ENCODE measurements around the gene PDZD2. TPM values are rescaled to one million over a fixed set of nuclear protein-coding genes. Genes with fewer than 3 reads are reported as not detected.

PDZD2 gene
- total and polyA plus RNA-seq, 8 donors, result 16.2 to 49.8 (median 20.4) TPM

DNA sequence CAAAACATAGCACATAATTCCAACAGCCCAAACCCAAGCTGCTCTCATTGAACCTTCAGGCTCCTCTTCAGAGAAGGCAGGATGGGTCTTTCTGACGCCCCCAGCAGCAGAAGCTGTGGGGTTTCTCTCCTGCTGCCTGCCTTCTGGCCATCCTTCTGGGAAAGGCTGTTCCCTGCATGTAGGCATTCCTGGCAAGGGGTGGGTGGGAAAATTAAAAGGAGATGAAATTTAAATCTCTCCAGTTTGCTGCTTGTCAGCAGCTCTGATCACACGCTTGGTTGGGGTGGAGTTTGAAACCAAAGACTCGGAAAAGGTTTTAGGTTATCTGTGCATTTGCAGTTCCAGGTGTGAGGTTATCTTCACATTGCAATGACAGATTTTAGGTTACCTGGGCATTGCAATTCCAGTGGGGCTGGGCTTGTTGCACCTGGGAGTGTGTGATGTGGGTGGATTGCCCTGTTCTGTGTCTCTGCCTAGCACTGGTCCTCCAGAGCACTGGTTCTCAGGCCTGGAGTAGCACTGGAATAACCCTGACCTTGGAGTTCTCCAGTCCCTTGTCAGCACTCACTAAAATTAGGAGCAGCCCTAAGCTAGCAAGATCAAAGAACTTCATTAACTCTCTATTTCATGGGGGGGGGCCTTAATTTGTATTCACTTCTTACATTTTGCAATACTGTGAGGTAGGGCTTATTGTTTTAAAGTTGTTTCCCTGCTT, 109.7 kb downstream of the PDZD2 start:
- DNase-seq, result no peak
- Histone ChIP-seq H3K4me3 (no peak overlapping the region), H3K27me3 (no peaks in the 10 kb centered on the region), H3K36me3 (no peaks in the 10 kb centered on the region), H3K4me1 (no peaks in the 10 kb centered on the region), H3K27ac (no peak overlapping the region), H3K9me3 (no peaks in the 10 kb centered on the region)
- intact Hi-C loops (cut with DNase I), result no loop called here
- no peak for TF ChIP-seq CTCF (IDR thresholded peaks at IDR 0.05)
- no peak for ATAC-seq

GRCh38 chr5:31750215-31750614, 111.3 kb downstream of the PDZD2 start:
- ATAC-seq (no peak), DNase-seq (no peak)
- no peak overlapping the region for H3K4me3 ChIP-seq
- intact Hi-C loops (cut with DNase I), result no loop called here
- H3K27me3 ChIP-seq, result no peaks in the 10 kb centered on the region
- no peaks in the 10 kb centered on the region for H3K36me3 ChIP-seq
- H3K9me3 ChIP-seq, result no peaks in the 10 kb centered on the region
- TF ChIP-seq CTCF (IDR thresholded peaks at IDR 0.05), result no peak
- no peak overlapping the region for H3K27ac ChIP-seq
- no peaks in the 10 kb centered on the region for H3K4me1 ChIP-seq

- no peak for TF ChIP-seq CTCF (IDR thresholded peaks at IDR 0.05)
- Histone ChIP-seq H3K27ac (no peak overlapping the region), H3K4me1 (no peaks in the 10 kb centered on the region), H3K9me3 (no peaks in the 10 kb centered on the region), H3K36me3 (no peaks in the 10 kb centered on the region), H3K4me3 (no peak overlapping the region), H3K27me3 (no peaks in the 10 kb centered on the region)
- ATAC-seq (no peak), DNase-seq (no peak)
- intact Hi-C loops (cut with DNase I), result no loop called here
Measured at GRCh38 chr5:31751610-31752009, 112.7 kb downstream of the PDZD2 start.

DNA sequence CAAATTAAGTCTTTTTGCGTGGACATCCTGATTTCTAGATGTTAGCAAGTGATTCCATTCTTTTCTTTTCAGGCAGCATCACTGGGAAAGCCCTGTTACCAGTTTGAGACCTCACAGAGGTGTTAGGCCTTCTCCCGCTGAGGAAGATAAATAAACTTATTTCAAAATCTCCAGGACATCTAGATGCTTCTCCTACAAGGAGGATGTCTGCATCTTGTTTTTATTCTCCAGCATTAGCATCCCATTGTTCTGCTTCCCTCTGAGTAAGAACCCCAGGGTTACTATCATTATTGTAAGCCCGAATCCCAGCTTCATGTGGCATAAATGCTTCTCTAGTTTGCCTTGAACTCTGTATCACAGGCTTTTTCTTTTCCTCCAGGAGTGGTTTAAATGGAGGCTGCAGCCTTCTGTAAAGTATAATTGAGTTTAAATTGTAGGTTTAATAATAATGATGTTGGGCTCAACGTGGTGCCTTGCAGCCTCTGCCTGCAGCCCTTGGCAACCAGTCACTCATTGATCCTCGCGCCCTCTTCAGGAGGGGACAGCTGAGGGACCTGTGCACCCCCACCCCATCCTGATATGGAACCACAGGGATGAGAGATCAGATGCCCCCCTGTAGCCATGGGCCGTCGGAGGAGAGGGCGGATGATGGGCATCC, 114.9 kb downstream of the PDZD2 start:
- Histone ChIP-seq H3K27me3 (no peaks in the 10 kb centered on the region), H3K36me3 (no peaks in the 10 kb centered on the region), H3K27ac (no peak overlapping the region), H3K9me3 (no peaks in the 10 kb centered on the region), H3K4me3 (no peak overlapping the region), H3K4me1 (no peaks in the 10 kb centered on the region)
- TF ChIP-seq CTCF (IDR thresholded peaks at IDR 0.05), result no peak
- DNase-seq (no peak), ATAC-seq (no peak)
- intact Hi-C loops (cut with DNase I), result no loop called here

DNA sequence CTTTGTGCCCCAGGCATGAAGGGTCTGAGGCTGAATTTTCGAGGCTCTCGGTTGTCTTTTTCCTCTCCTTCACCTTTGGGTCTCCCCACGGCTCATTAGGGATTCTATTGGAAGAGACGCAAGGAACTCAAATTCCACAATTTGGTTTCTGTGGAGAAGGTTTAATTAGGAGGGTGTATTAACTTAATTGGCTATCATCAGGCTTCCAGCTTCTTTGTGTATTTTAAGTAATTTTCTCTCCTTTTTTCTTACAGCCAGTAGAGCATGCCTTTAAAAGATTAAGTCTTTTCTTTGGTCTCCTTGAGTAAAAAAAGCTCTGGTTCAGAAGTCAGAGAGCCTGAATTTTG, 115.4 kb downstream of the PDZD2 start:
- ATAC-seq (no peak), DNase-seq (no peak)
- no peak for TF ChIP-seq CTCF (IDR thresholded peaks at IDR 0.05)
- H3K27ac ChIP-seq, result no peak overlapping the region
- intact Hi-C loops (cut with DNase I), result no loop called here
- no peaks in the 10 kb centered on the region for H3K36me3 ChIP-seq
- H3K9me3 ChIP-seq, result no peaks in the 10 kb centered on the region
- no peak overlapping the region for H3K4me3 ChIP-seq
- H3K27me3 ChIP-seq, result no peaks in the 10 kb centered on the region
- no peaks in the 10 kb centered on the region for H3K4me1 ChIP-seq

Data from left lung (tissue), 10 donors.